DND-41 (cell line): ENCODE measurements around the gene MACF1.

Source experiments
- ATAC-seq: fragments of 200-7000 bp; cut with Tn5 transposase; 3 replicates; pipeline ENCODE4 v1.9.1; 2021; ENCODE audit warnings: low read depth; ENCODE audit not compliant: insufficient read depth
- DNase-seq: peaks from one replicate; pipeline ENCODE4 v3.0.0-alpha.2; 2020
- H2AFZ ChIP-seq: 2 replicates; pipeline ENCODE4 v1.6.0; 2012; ENCODE audit warnings: low read depth, low read length
- H3K27ac ChIP-seq: 2 replicates; pipeline ENCODE4 v1.5.1; 2012; ENCODE audit warnings: low read length, inconsistent platforms
- H3K27me3 ChIP-seq: fragments of 200-600 bp; sonication (generic); 2 replicates; pipeline ENCODE4 v1.6.0; 2012; ENCODE audit warnings: low read length, mild to moderate bottlenecking, inconsistent platforms; ENCODE audit not compliant: insufficient read depth, poor library complexity
- H3K36me3 ChIP-seq: 2 replicates; pipeline ENCODE4 v1.5.1; 2012; ENCODE audit warnings: low read length, inconsistent platforms; ENCODE audit not compliant: insufficient read depth
- H3K4me1 ChIP-seq: 2 replicates; pipeline ENCODE4 v1.5.1; 2012; ENCODE audit warnings: mild to moderate bottlenecking, low read length; ENCODE audit not compliant: insufficient read depth
- H3K4me2 ChIP-seq: 2 replicates; pipeline ENCODE4 v1.6.0; 2012; ENCODE audit warnings: mild to moderate bottlenecking, moderate library complexity, low read length, inconsistent platforms; ENCODE audit not compliant: insufficient read depth
- H3K4me3 ChIP-seq, 2 experiments: fragments of 200-600 bp in 1 of 2; shearing (Covaris generic) in 1 of 2; 2 replicates each; pipeline ENCODE4 v1.5.1; 2012 to 2016; ENCODE audit warnings: inconsistent platforms in 2 of 2, low read length in 2 of 2, mild to moderate bottlenecking in 2 of 2, low read depth in 1 of 2, moderate library complexity in 1 of 2
- H3K79me2 ChIP-seq: 2 replicates; pipeline ENCODE4 v1.6.0; 2012; ENCODE audit warnings: low read length, inconsistent platforms; ENCODE audit not compliant: insufficient read depth
- H3K9ac ChIP-seq: 2 replicates; pipeline ENCODE4 v1.6.0; 2012; ENCODE audit warnings: low read depth, mild to moderate bottlenecking, inconsistent platforms, low read length, moderate library complexity
- H3K9me3 ChIP-seq: 2 replicates; pipeline ENCODE4 v1.5.1; 2012; ENCODE audit warnings: low read length, moderate library complexity, mild to moderate bottlenecking, inconsistent platforms; ENCODE audit not compliant: insufficient read depth, severe bottlenecking
- H4K20me1 ChIP-seq: 2 replicates; pipeline ENCODE4 v1.6.0; 2012; ENCODE audit warnings: low read length; ENCODE audit not compliant: insufficient read depth
- EZH2 ChIP-seq: IDR thresholded peaks from 3 replicates; pipeline ENCODE4 v1.6.1; 2012; ENCODE audit warnings: borderline replicate concordance, low read depth, mild to moderate bottlenecking, moderate library complexity, low read length, inconsistent platforms; ENCODE audit not compliant: severe bottlenecking
- TF ChIP-seq, protein P1 (sequence below): IDR thresholded peaks from 2 replicates; pipeline ENCODE4 v1.5.1; 2012; ENCODE audit warnings: borderline replicate concordance, low read length, moderate library complexity, mild to moderate bottlenecking; ENCODE audit not compliant: poor library complexity, severe bottlenecking; ENCODE audit errors: extremely low read depth

The MACF1 gene

DNA sequence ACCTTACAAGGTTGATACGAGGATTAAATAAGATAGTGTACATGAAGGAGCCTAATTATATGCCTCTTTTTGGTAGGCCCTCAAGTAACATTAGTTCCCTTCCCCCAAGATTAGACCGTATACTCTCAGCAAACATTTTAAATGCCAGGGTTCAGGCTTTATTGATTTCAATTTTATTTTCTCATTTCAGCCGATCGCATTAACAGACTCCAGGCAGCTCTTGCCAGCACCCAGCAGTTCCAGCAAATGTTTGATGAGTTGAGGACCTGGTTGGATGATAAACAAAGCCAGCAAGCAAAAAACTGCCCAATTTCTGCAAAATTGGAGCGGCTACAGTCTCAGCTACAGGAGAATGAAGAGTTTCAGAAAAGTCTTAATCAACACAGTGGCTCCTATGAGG lies 182.5 kb downstream of the MACF1 start:
- H3K79me2 ChIP-seq = peaks cover 6% of the 10 kb centered on the region; the same call in 1 of the 2 replicates
- no peak for DNase-seq

DNA sequence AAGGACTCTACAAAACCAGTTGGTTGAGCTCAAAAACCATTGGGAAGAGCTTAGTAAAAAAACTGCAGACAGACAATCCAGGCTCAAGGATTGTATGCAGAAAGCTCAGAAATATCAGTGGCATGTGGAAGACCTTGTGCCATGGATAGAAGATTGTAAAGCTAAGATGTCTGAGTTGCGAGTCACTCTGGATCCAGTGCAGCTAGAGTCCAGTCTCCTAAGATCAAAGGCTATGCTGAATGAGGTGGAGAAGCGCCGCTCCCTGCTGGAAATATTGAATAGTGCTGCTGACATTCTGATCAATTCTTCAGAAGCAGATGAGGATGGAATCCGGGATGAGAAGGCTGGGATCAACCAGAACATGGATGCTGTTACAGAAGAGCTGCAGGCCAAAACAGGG lies 183.0 kb downstream of the MACF1 start:
- ATAC-seq (no peak), DNase-seq (no peak)
- Histone ChIP-seq H3K36me3 (peaks cover 65% of the 10 kb centered on the region), H3K9ac (no peak overlapping the region), H3K79me2 (peaks cover 6% of the 10 kb centered on the region; the same call in 1 of the 2 replicates), H3K4me2 (no peak overlapping the region), H4K20me1 (0 out of 2 replicates have a peak, but pooled peaks cover 7% of the 10 kb centered on the region), H3K9me3 (no peaks in the 10 kb centered on the region), H3K27ac (no peak overlapping the region), H2AFZ (no peak overlapping the region), H3K4me1 (no peaks in the 10 kb centered on the region), H3K27me3 (no peaks in the 10 kb centered on the region), H3K4me3 (no peak overlapping the region)
- TF ChIP-seq EZH2 = no peak
- TF ChIP-seq, protein P1, sequence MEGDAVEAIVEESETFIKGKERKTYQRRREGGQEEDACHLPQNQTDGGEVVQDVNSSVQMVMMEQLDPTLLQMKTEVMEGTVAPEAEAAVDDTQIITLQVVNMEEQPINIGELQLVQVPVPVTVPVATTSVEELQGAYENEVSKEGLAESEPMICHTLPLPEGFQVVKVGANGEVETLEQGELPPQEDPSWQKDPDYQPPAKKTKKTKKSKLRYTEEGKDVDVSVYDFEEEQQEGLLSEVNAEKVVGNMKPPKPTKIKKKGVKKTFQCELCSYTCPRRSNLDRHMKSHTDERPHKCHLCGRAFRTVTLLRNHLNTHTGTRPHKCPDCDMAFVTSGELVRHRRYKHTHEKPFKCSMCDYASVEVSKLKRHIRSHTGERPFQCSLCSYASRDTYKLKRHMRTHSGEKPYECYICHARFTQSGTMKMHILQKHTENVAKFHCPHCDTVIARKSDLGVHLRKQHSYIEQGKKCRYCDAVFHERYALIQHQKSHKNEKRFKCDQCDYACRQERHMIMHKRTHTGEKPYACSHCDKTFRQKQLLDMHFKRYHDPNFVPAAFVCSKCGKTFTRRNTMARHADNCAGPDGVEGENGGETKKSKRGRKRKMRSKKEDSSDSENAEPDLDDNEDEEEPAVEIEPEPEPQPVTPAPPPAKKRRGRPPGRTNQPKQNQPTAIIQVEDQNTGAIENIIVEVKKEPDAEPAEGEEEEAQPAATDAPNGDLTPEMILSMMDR = peak; percentile 29

More for the DNA sequence above, 182.5 kb downstream of the MACF1 start:
- Histone ChIP-seq H3K4me3 (no peak overlapping the region), H3K4me2 (no peak overlapping the region), H3K4me1 (no peaks in the 10 kb centered on the region), H3K9ac (no peak overlapping the region), H4K20me1 (0 out of 2 replicates have a peak, but pooled peaks cover 7% of the 10 kb centered on the region), H3K36me3 (peaks cover 67% of the 10 kb centered on the region), H3K27ac (no peak overlapping the region), H3K9me3 (no peaks in the 10 kb centered on the region), H2AFZ (no peak overlapping the region), H3K27me3 (no peaks in the 10 kb centered on the region)
- no peak for TF ChIP-seq EZH2
- TF ChIP-seq, protein P1 = no peak
- ATAC-seq = no peak

DNA sequence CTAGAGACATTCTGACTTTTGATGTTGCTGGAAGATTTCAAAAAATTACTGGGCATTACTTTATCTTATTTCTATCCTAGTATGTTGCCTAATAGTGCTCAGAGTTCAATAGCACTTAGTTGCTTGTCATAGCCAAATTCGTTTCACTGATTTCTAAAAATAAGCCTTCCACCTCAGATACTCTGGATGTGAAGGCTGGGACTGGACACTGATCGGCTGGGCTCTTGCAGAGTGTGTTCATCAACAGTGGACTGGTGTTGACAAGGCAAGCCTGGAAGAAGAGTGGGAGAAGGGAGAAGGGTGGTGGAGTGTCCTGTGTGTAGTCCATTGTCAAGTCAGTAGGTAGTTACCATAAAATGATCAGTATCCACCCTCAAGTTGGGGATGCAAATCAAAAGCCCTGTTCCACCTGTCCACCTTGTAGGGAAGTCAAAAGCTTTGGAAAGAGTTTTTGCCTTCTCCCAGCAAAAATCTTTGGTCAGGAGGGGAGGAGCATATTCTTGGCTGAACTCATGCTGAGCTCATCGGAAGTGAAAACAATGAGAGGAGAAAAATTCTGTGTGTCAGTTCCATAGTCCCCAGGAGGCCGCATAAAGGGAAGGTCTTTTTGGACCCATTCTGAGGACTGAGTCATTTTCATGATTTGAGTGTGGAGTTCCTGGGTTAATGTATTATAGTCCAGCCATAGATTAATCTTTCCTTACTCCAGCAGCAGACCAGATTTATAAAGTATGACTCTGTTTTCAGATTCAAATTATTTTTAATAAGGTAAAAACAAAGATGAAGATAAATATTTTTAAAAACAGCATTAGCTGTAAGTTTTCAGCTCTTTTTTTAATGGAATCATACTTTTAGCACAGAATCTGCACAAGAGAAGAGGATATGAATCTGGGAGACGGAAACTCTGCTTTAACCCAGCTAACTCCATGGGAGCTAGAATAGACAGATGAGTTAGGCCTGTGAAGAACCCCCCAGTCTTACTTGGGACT lies 187.5 kb downstream of the MACF1 start:
- Histone ChIP-seq H3K36me3 (peaks cover 45% of the 10 kb centered on the region), H3K4me2 (no peak overlapping the region), H3K4me3 (no peak overlapping the region), H2AFZ (no peak overlapping the region), H3K9me3 (no peaks in the 10 kb centered on the region), H3K27ac (no peak overlapping the region), H3K79me2 (peaks cover 18% of the 10 kb centered on the region; the same call in 1 of the 2 replicates), H3K4me1 (no peaks in the 10 kb centered on the region), H3K27me3 (no peaks in the 10 kb centered on the region), H4K20me1 (peaks cover 9% of the 10 kb centered on the region), H3K9ac (no peak overlapping the region)
- DNase-seq (no peak), ATAC-seq (no peak)
- TF ChIP-seq, protein P1 = no peak
- TF ChIP-seq EZH2 = no peak
